ENCODE data around the gene SYNE3. TPM values are rescaled to one million over a fixed set of nuclear protein-coding genes. Genes with fewer than 3 reads are reported as not detected.

SYNE3 gene
- total and polyA plus RNA-seq, 2 of the 8 experiments (the other 6 are each of a cell fraction or from before 2014, with no cell fraction given), result under 0.01 TPM; not detected in 1

GRCh38 chr14:95553141-95553540 is 36.7 kb upstream of the SYNE3 start:
- H3K4me1 ChIP-seq (replicated peaks in 1 of 4; ENCODE audit: control insufficient read depth in 3 of 4, insufficient read depth in 4 of 4, low read length in 3 of 4), result peaks cover 0 to 3% (median 0%) of the 10 kb centered on the region in 4 experiments; a peak in 6 of 7 replicates
- H3K4me3 ChIP-seq (ENCODE audit: extremely low read depth in 1 of 4, insufficient read depth in 2 of 4, low read depth in 3 of 4, low read length in 4 of 4), result no peak overlapping the region
- H2BK5ac ChIP-seq (ENCODE audit: low read depth, low read length), result no peak overlapping the region
- H4K20me1 ChIP-seq (replicated peaks in 1 of 2; ENCODE audit: control insufficient read depth in 1 of 2, insufficient read depth in 2 of 2, low read length in 2 of 2), result peaks cover 0 to 2% of the 10 kb centered on the region in 2 experiments
- FAIRE-seq, result no peak
- H2BK15ac ChIP-seq (ENCODE audit: low read length), result no peak overlapping the region
- 94% methylated on average over 6 of the region's 7 CpGs; no CpG with 5 or more reads in 1 of the 2 experiments for WGBS, 2 experiments (ENCODE audit: extremely low coverage in 1 of 2, insufficient coverage in 1 of 2, insufficient read length in 1 of 2, insufficient replicate concordance in 2 of 2, low coverage in 1 of 2, low lambda C conversion rate in 2 of 2, missing lambda C conversion rate in 1 of 2)
- ChIA-PET CTCF (ENCODE audit: partially characterized antibody) (interaction anchor here (1.0 kb wide), 1 partner anchor 9 kb away, joined by 3 read pairs; no protein-coding TSS in a partner anchor), POLR2A (ENCODE audit: partially characterized antibody) (no interaction called here)
- H3K27ac ChIP-seq (ENCODE audit: low read depth, low read length), result no peak overlapping the region
- no peak overlapping the region for H3K4ac ChIP-seq (replicated peaks; ENCODE audit: insufficient read length, low read depth, low read length)
- H2BK20ac ChIP-seq (ENCODE audit: low read length), result no peak overlapping the region
- no peak overlapping the region for H4K91ac ChIP-seq (replicated peaks; ENCODE audit: insufficient read length, low read length)
- H3K14ac ChIP-seq (ENCODE audit: insufficient read length), result no peak overlapping the region
- DNase-seq (ENCODE audit: low read depth in 1 of 2, low spot score in 2 of 2), result no peak
- H2AK5ac ChIP-seq (ENCODE audit: low read depth, low read length), result no peak overlapping the region
- H3K79me1 ChIP-seq (ENCODE audit: low read depth, low read length), result no peaks in the 10 kb centered on the region; the same call in 1 of the 2 replicates
- H4K5ac ChIP-seq (ENCODE audit: insufficient read length, low read depth, low read length), result no peak overlapping the region
- peaks cover 3% of the 10 kb centered on the region; the same call in 1 of the 2 replicates for H3K23me2 ChIP-seq (ENCODE audit: low read depth, low read length)
- no peak overlapping the region for H2AFZ ChIP-seq (ENCODE audit: low read length)
- H3K27me3 ChIP-seq (replicated peaks in 1 of 4; ENCODE audit: control insufficient read depth in 3 of 4, extremely low read depth in 1 of 4, insufficient read depth in 3 of 4, low read length in 3 of 4), result peaks cover 0 to 2% (median 0%) of the 10 kb centered on the region in 4 experiments; a peak in 4 of 7 replicates
- no peaks in the 10 kb centered on the region for H3K36me3 ChIP-seq (ENCODE audit: control insufficient read depth in 2 of 4, insufficient read depth in 4 of 4, low read length in 3 of 4)
- no peak overlapping the region for H2BK120ac ChIP-seq (replicated peaks; ENCODE audit: low read depth, low read length)
- no peak overlapping the region for H3K56ac ChIP-seq (replicated peaks; ENCODE audit: insufficient read length, low read depth, low read length)
- no peak overlapping the region for H3K23ac ChIP-seq (ENCODE audit: insufficient read length)
- no peak overlapping the region for H4K8ac ChIP-seq (ENCODE audit: extremely low read depth, insufficient read depth, low read length)
- H3K4me2 ChIP-seq (ENCODE audit: insufficient read depth in 1 of 2, low read depth in 2 of 2, low read length in 2 of 2), result no peak overlapping the region
- no peak overlapping the region for H3K18ac ChIP-seq (ENCODE audit: extremely low read depth, low read length)
- H3K9me3 ChIP-seq (ENCODE audit: insufficient read depth in 2 of 2, low read depth in 1 of 2, low read length in 1 of 2), result 0 out of 4 replicates have a peak, but pooled peaks cover 0 to 3% of the 10 kb centered on the region in 2 experiments
- H3K9ac ChIP-seq (replicated peaks in 1 of 4; ENCODE audit: extremely low read depth in 1 of 4, low read depth in 3 of 4, low read length in 3 of 4), result no peak overlapping the region
- no peaks in the 10 kb centered on the region for H3K79me2 ChIP-seq (ENCODE audit: control insufficient read depth in 1 of 2, insufficient read depth in 2 of 2, low read length in 2 of 2)
- no peak overlapping the region for H2BK12ac ChIP-seq (ENCODE audit: low read depth, low read length)
- TF ChIP-seq POLR2A (IDR thresholded peaks at IDR 0.05; ENCODE audit: control extremely low read depth in 1 of 2, low read depth in 2 of 2, low read length in 2 of 2) (no peak), SIX5 (IDR thresholded peaks at IDR 0.05; ENCODE audit: low read depth, low read length) (no peak), KDM5A (IDR thresholded peaks at IDR 0.05; ENCODE audit: low read length) (no peak), YY1 (IDR thresholded peaks at IDR 0.05; ENCODE audit: low read depth, low read length) (no peak), ZNF274 (IDR thresholded peaks at IDR 0.05; ENCODE audit: borderline replicate concordance, extremely low read depth, low read length) (no peak), KDM4A (IDR thresholded peaks at IDR 0.05; ENCODE audit: low read depth, low read length, severe bottlenecking) (no peak), MAFK (IDR thresholded peaks at IDR 0.05; ENCODE audit: low read depth, low read length) (no peak), ATF2 (IDR thresholded peaks at IDR 0.05; ENCODE audit: low read length) (no peak), POLR2AphosphoS5 (IDR thresholded peaks at IDR 0.05; ENCODE audit: low read depth, low read length) (no peak), RBBP5 (IDR thresholded peaks at IDR 0.05; ENCODE audit: borderline replicate concordance, low read depth, low read length) (no peak), SAP30 (IDR thresholded peaks at IDR 0.05; ENCODE audit: insufficient read depth, insufficient replicate concordance, low read length) (no peak), SIN3A (conservative IDR thresholded peaks at IDR 0.05 in 1 of 2, IDR thresholded peaks at IDR 0.05 in 1 of 2; ENCODE audit: low read depth in 1 of 2, low read length in 2 of 2) (no peak)

All from H1 (cell line).